Measurements from ENCODE around the gene NTN5.
A peak's percentile ranks its signal among the peaks of the same experiment; 100 is the strongest.

NTN5 gene

GRCh38 chr19:48629297-48629598 is 43.6 kb downstream of the NTN5 start:
- DNase-seq: no peak

GRCh38 chr19:48628486-48629296 is 44.1 kb downstream of the NTN5 start:
- DNase-seq: no peak

DNA sequence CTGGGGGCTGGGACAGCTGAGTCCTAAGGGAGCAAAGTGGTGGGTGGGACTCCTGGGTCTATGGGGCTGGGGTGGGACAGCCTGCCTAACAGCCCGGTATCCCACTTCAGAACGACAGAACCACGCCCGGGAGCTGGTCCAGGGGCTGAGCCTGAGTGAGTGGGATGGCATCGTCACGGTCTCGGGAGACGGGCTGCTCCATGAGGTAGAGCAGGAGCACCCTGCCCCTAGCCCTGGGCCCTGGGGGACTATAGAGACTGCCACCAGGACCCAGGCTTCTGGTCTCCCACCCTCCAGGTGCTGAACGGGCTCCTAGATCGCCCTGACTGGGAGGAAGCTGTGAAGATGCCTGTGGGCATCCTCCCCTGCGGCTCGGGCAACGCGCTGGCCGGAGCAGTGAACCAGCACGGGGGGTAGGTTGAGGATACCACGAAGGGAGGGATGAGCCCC is 44.9 kb downstream of the NTN5 start:
- DNase-seq: no peak

- no peak for DNase-seq
Measured at GRCh38 chr19:48627201-48627864, 45.5 kb downstream of the NTN5 start.

DNA sequence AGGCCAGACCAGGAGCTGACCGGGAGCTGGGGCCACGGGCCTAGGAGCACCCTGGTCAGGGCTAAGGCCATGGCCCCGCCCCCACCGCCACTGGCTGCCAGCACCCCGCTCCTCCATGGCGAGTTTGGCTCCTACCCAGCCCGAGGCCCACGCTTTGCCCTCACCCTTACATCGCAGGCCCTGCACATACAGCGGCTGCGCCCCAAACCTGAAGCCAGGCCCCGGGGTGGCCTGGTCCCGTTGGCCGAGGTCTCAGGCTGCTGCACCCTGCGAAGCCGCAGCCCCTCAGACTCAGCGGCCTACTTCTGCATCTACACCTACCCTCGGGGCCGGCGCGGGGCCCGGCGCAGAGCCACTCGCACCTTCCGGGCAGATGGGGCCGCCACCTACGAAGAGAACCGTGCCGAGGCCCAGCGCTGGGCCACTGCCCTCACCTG is 46.9 kb downstream of the NTN5 start:
- DNase-seq: no peak

GRCh38 chr19:48624791-48625723 is 47.8 kb downstream of the NTN5 start:
- DNase-seq: no peak

DNA sequence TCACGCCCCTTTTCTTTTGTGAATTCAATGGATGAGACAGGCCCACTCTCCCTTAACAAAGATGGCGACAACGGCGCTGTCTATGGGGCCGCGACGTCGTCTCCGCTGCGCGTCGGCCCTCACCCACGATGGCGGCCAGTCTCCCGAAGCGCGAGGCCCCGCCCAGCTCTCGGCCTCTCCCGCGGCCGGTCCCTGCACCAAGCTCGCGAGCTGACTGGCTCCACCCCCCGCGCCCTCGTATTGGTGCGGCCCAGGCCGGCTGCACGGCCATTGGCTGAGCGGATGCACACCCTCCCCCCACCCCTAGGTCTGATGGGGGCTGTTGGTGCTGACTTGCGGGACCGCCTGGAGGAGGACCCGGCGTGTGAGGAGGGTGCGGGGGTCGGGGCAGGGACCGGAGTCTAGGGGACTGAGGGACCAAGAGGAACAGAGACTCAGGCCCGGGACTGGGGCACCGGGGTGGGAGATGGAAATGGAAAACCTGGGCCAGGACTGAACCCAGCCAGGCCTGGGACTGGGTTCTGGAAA is 48.7 kb downstream of the NTN5 start:
- peak; percentile 97 to 98 for DNase-seq

GRCh38 chr19:48623556-48624066 is 49.2 kb downstream of the NTN5 start:
- no peak for DNase-seq

DNA sequence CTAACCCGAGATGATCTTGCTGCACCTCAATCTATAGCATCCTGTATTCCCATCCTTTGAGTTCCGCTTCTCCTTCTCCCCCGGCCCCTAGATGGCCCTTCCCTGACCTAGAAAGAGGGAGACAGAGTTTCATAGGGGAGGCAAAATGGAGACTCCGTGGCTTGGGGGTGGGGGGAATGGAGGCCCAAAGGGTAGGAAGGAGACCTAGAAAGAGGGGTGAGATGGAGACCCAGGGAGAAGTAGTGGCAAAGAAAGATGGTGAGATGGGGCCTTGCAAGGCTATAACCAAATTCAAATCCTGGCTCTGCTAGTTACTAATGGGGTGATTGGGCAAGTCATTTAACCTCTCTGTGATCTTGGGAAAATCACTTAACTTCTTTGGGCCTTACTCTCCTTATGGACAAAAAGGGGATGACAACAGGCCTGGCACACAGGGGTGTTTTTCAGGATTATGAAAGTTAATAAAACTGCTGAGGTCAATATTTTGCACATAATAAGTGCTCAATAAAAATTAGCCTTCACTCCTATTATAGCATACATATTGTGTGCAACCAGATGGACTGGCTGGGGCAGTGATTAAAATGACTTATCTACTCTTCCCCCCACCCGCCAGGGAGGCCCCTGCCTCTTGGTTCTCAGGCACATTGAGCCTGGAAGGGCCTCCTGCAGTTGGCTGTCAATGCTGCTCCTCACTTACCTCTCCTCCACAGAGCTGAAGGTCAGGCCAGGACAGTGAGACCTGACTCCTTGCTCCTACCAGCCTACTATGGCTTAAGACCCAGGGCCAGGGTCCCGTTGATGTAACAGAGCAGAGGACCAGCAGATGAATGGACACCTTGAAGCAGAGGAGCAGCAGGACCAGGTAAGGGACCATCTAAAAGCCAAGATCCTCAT is 52.9 kb downstream of the NTN5 start:
- no peak for DNase-seq

DNA sequence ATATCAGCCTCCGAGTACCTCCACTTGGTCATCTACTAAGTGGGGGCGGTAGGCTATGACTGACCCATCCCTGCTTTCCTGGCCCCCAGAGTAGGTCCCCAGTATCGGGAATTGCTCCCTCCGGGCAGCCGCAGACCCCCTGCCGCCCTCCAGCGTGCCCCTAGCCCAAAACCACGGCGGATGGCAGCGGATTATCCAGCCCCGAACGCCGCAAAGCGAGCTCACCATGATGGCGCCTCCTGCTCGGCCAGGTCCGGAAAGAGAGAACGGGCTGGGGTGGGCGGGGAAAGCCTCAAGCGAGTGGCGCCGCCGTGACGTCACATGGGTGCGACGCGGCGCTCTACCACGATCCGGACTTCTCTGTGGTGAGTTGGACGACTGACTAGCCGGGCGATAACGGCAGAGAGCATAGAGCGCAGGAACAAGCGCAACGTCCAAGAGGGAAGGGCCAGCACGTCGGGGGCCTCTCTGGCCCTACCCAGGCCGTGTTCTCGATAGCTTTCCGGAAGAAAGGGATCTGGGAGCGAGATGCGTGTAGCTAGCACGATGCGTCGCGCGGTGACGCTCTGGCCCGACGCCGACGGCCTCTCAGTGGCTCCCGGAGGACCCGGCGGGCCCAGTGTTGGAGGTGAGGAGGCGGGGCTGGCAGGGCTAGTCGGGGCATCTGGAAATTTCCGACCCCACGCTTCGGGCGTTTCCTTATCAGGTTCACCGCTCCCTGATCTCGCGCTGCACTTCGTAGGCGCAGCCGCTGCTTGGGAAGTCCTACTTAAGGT is 53.7 kb downstream of the NTN5 start, which contains the start of the genes RPL18 and SPHK2:
Gene RPL18, minus strand, starts transcription at position 263 of the 776 bp plus-strand sequence. Its CDS starts 35 bp downstream, at position 228.
Gene SPHK2, plus strand, starts transcription at position 591 of the 776 bp plus-strand sequence. CDS start 1,009 bp downstream, outside the sequence.
- peak; percentile 97 to 99 for DNase-seq

DNA sequence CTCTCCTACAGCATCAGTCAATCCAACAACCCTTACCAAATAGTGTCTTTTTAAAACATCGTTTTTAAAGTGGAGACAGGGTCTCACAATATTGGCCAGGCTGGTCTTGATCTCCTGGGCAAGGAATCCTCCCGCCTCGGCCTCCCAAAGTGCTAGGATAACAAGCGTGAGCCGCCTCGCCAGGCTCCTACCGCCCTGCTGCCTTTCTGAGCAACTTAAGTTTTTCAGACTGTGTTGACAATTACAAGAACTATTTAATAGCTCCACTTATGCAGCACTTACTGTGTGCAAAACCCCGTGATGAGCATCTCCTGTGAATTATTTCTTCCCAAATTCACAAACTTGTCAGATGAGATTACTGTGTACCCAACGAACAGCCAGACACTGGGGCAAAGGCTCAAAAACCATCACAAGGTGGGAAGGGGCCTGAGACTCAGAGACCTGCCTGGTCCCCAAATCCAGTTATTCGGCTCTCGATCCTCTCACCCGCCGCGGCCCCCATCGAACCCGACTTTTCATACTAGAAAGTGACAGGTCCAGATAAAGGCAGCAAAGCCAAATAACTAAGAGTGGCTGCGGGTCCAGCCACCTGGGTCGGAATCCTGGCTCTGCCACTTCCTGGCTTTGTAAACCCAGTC is 54.4 kb downstream of the NTN5 start:
- DNase-seq: no peak

GRCh38 chr19:48617146-48617937 is 55.5 kb downstream of the NTN5 start:
- DNase-seq: no peak

GRCh38 chr19:48616491-48617056 is 56.2 kb downstream of the NTN5 start:
- DNase-seq: no peak

DNA sequence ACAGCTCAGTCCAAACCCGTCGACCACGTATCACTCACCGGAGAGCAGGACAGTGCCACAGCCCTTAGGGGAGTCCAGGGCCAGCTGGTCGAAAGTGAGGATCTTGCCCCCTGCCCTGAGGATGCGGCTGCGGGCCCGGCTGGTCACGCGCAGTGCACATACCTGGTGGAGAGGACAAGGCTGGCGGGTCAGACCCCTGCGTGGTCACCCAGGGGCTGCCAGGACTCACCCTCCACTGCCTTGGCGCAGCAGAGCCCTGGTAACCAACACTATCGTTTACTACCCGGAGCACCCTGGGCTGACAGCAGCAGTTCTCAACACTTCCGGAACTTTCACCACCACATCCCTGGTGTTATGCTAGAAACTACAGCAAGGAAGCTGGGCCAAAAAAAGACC is 56.8 kb downstream of the NTN5 start:
- no peak for DNase-seq

GRCh38 chr19:48615231-48616040 is 57.4 kb downstream of the NTN5 start:
- no peak for DNase-seq

DNA sequence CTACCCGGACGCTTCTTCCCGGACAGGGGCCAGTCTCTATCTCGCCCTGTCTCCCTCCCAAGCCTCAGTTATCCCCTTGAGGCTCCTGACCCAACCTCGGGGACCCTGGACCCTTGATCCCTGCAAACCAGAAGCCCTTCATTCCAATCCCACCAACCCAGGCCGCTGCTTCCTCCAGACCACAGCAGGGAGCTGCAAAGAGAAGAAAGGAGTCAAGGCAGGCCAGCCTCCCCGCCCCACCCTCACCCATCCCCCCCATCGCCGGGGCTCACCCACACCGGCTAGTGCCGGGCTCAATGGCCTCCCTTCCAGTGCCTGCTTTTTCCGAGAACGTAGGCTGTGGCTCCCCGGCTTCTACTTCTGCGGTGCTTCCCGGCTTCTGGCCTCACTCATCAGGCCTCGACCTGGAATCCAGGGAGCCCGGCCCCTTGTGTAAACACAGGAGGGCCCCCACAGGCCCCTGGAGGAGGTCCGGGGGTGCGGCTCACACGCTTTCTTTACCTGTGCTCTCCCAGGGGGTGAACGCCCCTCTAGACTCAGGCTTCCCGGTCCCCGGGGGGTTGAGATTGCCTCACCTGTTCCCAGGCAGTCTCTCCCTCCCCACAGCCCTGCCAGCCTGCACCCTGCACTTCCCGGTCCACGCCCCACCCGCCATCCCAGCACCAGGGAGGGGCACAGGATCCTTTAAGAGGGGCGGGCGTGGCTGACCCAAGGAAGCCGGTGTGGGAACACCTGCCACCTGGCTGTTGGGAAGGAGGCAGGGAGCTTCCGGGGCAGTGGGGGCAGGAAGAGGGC is 58.2 kb downstream of the NTN5 start, which contains the start of gene FAM83E:
Gene FAM83E, minus strand, starts transcription at position 641 of the 795 bp plus-strand sequence. CDS start 1,704 bp downstream, outside the sequence.
- DNase-seq: no peak

DNA sequence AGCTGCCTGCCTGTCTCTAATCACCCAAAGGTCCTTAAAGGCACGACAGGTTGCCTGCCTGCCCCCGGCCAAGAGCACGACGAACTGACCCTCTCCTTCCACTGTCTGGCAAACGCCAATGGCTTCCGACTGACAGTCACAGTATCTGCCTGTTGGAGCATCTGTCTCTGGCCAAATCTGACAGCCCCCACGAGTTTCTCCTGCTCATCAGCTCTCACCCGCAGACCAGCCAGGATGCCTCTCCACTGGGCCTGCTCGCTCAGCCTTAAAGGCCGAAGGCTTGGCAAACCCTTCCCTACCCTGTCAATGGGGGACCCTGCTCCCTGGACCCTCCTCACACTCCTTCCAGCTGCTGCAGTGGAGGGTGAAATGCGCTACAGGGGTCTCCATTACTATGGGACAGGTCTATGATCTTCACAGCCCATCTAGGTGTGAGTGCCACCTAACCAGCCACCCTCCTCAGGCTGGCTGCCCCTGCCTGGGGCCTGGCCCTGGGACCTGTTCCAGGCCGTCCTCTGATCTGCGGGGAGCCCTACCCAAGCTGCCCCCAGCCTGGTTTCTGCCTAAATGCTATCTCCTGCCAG is 58.9 kb downstream of the NTN5 start:
- no peak for DNase-seq
